Suprapubic skin (tissue), 4 donors: ENCODE data around the gene ZNF112.

Source experiments
- EP300 ChIP-seq: sonication (generic); formaldehyde crosslinking; IDR thresholded peaks from one replicate; pipeline ENCODE4 v1.6.1; 2017; ENCODE audit warnings: antibody characterized with exemption
- POLR2A ChIP-seq, 2 donors: fragments of 450-650 bp; IDR thresholded peaks; one replicate each; pipeline ENCODE4 v1.6.1; 2017; ENCODE audit warnings: antibody characterized with exemption in 2 of 2, mild to moderate bottlenecking in 2 of 2, moderate library complexity in 2 of 2
- POLR2AphosphoS5 ChIP-seq, 3 donors: sonication (generic); formaldehyde crosslinking; IDR thresholded peaks; one replicate each; pipeline ENCODE4 v1.6.1; 2017; ENCODE audit warnings: antibody characterized with exemption in 3 of 3
- TF ChIP-seq, protein P1 (sequence below), 2 donors: fragments of 200-600 bp in 1 of 2; fragments of 450-650 bp in 1 of 2; sonication (generic) in 1 of 2; IDR thresholded peaks; one replicate each; pipeline ENCODE4 v1.5.1; 2016 to 2019; ENCODE audit warnings: antibody characterized with exemption in 2 of 2, mild to moderate bottlenecking in 1 of 2, moderate library complexity in 1 of 2

DNA sequence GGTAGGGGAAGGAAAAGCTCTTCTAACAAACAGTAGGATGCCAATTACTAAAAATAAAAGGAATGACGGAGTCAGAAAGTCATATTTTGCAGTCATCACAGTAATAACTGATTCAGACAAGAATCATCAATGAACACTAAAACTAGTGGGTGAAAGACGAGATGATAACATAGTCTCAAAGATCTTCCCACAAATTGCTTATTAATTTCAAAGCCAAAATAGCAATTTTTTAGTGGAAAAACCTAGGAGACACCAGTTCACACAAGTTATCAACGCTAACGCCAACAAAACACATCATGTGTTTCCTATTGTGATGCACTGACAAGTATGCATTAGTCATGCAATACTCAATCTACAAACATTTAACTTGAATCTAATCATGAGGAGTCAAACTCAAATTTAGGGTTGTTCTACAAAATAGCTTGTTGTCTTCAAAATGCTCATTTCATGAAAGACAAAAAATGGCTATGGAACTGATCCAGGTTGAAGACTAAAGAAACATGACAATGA lies 78.2 kb downstream of the ZNF112 start:
- TF ChIP-seq, protein P1, sequence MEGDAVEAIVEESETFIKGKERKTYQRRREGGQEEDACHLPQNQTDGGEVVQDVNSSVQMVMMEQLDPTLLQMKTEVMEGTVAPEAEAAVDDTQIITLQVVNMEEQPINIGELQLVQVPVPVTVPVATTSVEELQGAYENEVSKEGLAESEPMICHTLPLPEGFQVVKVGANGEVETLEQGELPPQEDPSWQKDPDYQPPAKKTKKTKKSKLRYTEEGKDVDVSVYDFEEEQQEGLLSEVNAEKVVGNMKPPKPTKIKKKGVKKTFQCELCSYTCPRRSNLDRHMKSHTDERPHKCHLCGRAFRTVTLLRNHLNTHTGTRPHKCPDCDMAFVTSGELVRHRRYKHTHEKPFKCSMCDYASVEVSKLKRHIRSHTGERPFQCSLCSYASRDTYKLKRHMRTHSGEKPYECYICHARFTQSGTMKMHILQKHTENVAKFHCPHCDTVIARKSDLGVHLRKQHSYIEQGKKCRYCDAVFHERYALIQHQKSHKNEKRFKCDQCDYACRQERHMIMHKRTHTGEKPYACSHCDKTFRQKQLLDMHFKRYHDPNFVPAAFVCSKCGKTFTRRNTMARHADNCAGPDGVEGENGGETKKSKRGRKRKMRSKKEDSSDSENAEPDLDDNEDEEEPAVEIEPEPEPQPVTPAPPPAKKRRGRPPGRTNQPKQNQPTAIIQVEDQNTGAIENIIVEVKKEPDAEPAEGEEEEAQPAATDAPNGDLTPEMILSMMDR (IDR thresholded peaks at IDR 0.05): no peak
- TF ChIP-seq POLR2A (IDR thresholded peaks at IDR 0.05) (no peak), EP300 (no peak), POLR2AphosphoS5 (IDR thresholded peaks at IDR 0.05) (no peak)
